DMS53 treated with DMSO at 0.1 percent for 48 hours (cell line): Measurements from ENCODE around the gene SND1.

Source experiments
- DNase-seq: peaks from one replicate; lab custom pipeline; 2025; ENCODE audit not compliant: unreplicated experiment; lab: John Stamatoyannopoulos, UW

Gene SND1

GRCh38 chr7:128032605-128033235, 380.7 kb downstream of the SND1 start:
- DNase-seq, result no peak

- no peak for DNase-seq
Observed at GRCh38 chr7:128033246-128033645, 381.3 kb downstream of the SND1 start.

- DNase-seq, result no peak
Observed at GRCh38 chr7:128034825-128035224, 382.8 kb downstream of the SND1 start.

DNA sequence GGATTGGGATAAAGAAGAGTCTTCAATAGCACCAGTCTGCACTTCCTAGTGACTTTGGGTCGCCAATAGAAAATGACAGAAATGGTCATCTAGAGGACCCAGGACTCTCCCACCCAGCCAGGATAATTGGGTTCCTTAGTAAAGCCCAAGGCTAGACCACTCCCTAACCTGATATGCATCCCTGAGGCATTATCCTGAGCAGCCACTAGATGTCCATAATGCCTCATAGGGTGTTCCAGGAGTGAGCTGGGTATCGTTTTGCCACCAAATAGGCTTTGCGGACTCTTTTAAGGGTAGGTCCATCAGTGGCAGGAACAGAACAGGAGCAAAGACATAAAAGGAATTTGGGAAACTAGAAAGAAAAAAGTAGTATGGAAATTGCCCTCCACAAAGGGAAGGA, 383.7 kb downstream of the SND1 start:
- no peak for DNase-seq

DNA sequence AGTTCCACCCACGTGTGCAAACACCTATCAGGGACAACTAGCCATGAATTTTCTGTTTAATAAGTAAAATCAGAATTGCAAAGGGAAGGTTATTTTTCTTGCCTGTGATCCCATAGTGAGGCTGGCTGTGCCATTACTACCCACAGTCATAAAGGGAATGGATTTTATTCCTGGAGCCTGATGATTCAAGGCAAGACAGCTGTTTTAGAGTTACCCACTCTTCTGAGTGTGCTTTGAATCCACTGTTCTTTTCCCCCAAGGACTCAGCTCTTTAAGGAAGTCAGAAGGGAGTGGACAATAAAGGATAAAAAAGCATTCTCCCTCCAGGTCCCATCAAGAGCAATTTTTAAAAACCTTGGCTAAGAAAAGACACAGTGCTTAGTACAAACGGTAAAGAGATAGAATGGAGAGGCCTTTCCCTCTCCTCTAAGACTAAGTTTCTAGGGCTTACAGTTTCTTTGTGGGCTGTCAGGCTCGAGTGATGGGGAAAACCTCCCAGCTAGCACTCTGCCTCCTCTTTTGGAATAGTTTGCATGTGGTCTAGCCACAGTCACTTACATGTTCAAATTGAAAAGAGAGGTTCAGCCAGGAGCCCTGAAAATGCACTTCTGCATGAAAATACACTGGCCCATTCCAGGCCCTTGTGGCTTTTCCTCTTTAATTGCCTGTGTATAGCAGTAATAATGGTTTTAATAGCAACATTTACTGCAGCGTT, 384.4 kb downstream of the SND1 start:
- DNase-seq, result no peak

DNA sequence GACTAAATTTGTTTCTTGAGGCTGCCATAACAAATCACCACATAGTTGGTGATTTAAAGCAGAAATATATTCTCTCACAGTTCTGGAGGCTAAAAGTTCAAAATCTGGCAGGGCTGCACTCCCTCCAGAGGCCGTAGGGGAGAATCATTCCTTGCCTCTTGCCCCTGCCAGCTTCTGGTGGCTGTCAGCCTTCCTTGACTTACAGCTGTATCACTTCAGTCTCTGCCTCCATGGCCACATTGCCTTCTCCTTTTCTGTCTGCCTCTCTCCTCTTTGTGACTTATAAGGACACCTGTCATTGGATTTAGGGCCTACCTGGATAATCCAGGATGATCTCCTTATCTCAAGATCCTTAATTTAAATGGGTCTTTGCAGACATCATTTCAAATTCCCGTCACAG, 385.1 kb downstream of the SND1 start:
- DNase-seq, result no peak

GRCh38 chr7:128037880-128038619, 386.1 kb downstream of the SND1 start:
- DNase-seq, result no peak

DNA sequence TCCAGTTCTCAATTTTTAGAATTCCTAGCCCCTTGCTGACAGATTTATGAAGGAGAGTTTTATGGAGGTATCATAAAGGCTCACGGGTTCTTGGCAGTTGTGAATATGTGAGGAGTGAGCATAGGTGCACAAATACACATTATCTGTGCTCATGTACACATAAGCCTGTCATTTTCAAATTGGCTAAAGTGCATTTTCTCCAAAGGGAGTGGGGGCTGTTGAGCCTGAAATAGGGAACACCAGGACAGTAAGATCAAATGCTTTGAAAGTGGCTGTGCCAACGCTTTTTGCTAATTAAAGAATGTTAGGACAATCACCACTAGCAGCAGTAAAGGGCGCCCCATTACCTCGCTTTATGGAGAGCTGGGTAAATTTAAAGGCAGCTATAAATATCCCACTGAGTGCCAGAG, 387.6 kb downstream of the SND1 start:
- DNase-seq, result no peak

DNA sequence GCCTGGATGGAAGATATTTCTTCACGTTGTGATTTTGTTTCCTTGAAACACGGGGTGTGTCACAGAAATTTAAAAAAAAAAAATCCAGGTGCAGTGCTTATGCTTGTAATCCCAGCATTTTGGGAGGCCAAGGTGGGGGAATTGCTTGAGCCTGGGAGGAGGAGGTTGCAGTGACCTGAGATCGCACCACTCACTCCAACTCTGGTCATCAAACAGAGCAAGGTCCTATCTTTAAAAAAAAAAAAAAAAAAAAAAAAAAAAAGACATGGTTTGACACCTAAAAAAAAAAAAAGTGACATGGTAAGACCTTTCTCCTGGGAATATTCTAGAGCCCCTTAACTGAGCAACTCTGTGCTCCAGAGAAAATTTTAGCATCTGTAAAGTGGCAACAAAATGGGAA, 388.2 kb downstream of the SND1 start:
- DNase-seq, result no peak

- no peak for DNase-seq
Observed at GRCh38 chr7:128041203-128041602, 389.2 kb downstream of the SND1 start.

GRCh38 chr7:128042012-128042411, 390.0 kb downstream of the SND1 start:
- no peak for DNase-seq

GRCh38 chr7:128044064-128044463, 392.1 kb downstream of the SND1 start:
- DNase-seq, result no peak

GRCh38 chr7:128045158-128045557, 393.2 kb downstream of the SND1 start:
- no peak for DNase-seq

DNA sequence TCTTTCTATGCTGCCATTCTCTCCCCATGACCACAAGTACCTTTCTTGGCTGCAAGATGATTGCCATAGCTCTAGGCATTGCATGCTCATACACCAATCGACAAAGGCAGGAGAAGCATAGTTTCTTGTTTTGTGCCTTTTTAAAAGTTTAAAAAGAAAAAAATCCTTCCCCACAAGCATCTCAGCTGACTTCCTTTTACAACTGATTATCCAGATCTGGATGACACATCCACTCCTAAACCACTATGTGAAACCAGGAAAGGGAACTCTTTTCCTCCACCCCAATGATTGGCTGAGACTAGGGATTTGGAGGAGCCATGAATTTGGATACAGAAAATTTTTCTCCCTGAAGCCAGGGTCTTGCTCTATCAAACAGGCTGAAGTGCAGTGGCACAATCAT, 393.8 kb downstream of the SND1 start:
- DNase-seq, result no peak

DNA sequence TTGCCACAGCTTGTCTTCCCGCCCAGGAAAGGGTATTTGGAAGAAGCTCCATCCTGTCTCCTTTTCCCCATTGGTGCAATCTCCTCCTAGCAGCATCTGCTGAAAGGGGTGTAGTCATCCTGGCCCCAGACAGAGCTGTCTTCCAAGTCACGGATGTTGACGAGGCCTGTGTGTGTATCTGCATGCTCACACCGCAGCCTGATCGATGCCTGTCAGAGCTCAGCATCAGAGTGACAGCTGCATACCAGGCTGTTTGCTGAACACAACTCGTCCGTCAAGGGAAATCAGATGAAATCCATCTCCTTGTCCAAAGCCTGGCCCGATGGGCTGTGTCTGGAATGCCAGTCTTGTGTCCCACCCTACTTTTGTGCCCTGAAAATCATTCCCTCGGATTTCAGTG, 400.4 kb downstream of the SND1 start:
- DNase-seq, result no peak

- DNase-seq, result peak; percentile 9
Observed at GRCh38 chr7:128053023-128053422, 401.0 kb downstream of the SND1 start.

GRCh38 chr7:128053991-128054390, 402.0 kb downstream of the SND1 start:
- no peak for DNase-seq

- no peak for DNase-seq
Observed at GRCh38 chr7:128054511-128054910, 402.5 kb downstream of the SND1 start.

GRCh38 chr7:128055637-128056036, 403.6 kb downstream of the SND1 start:
- no peak for DNase-seq

- no peak for DNase-seq
Observed at GRCh38 chr7:128056901-128057300, 404.9 kb downstream of the SND1 start.

GRCh38 chr7:128057909-128058308, 405.9 kb downstream of the SND1 start:
- no peak for DNase-seq
